Measurements from ENCODE around the gene ABLIM2. TPM values are rescaled to one million over a fixed set of nuclear protein-coding genes. Genes with fewer than 3 reads are reported as not detected.

The ABLIM2 gene
- polyA plus RNA-seq, 1 donor from 2014 or later = 14.9 TPM

DNA sequence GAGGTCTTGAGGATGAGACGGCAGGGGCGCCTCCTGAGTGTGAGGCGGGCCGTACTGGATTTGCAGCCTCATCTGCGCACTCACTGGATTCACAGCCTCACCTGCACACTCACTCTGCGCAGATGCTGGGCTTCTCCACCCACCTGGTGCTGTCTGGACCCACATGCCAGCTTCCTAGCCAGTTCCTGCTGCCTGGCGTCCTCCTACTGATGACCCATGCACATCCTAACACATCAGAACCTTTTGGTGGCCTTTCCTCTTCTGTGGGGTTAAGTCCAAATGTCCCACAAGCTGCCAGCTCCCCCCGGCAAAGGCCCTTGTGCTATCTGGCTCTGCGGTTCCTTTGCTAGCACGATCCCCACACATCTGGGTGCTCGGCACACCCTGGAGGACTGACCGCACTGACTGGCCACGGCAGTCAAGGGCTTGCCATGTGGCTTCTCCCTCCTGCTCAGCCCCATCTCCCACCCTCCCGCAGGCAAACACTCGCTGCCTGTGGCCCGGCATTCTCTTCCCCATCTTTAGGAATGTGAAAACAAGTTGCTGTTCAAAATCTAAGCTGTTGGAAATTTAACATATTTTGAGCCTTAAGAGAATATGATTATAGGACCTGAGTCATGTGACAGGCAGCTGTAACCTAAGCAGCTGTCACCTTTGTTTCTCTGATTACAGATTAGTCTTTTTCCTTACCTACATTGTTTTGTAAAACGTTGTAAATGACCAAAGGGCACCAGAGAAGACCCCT lies 179.5 kb downstream of the ABLIM2 start:
- TF ChIP-seq POLR2AphosphoS5 (IDR thresholded peaks at IDR 0.05) (no peak), EZH2 (IDR thresholded peaks at IDR 0.05; ENCODE audit: borderline replicate concordance, insufficient read depth, low read length, poor library complexity, severe bottlenecking) (no peak), TAF1 (IDR thresholded peaks at IDR 0.05; ENCODE audit: low read depth) (no peak), EP300 (conservative IDR thresholded peaks at IDR 0.05; ENCODE audit: poor library complexity, severe bottlenecking) (no peak), CTCF (IDR thresholded peaks at IDR 0.05; ENCODE audit: poor library complexity, severe bottlenecking) (no peak), MXI1 (conservative IDR thresholded peaks at IDR 0.05; ENCODE audit: poor library complexity, severe bottlenecking) (no peak)
- TF ChIP-seq, protein P1, sequence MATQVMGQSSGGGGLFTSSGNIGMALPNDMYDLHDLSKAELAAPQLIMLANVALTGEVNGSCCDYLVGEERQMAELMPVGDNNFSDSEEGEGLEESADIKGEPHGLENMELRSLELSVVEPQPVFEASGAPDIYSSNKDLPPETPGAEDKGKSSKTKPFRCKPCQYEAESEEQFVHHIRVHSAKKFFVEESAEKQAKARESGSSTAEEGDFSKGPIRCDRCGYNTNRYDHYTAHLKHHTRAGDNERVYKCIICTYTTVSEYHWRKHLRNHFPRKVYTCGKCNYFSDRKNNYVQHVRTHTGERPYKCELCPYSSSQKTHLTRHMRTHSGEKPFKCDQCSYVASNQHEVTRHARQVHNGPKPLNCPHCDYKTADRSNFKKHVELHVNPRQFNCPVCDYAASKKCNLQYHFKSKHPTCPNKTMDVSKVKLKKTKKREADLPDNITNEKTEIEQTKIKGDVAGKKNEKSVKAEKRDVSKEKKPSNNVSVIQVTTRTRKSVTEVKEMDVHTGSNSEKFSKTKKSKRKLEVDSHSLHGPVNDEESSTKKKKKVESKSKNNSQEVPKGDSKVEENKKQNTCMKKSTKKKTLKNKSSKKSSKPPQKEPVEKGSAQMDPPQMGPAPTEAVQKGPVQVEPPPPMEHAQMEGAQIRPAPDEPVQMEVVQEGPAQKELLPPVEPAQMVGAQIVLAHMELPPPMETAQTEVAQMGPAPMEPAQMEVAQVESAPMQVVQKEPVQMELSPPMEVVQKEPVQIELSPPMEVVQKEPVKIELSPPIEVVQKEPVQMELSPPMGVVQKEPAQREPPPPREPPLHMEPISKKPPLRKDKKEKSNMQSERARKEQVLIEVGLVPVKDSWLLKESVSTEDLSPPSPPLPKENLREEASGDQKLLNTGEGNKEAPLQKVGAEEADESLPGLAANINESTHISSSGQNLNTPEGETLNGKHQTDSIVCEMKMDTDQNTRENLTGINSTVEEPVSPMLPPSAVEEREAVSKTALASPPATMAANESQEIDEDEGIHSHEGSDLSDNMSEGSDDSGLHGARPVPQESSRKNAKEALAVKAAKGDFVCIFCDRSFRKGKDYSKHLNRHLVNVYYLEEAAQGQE (IDR thresholded peaks at IDR 0.05; ENCODE audit: borderline replicate concordance) = no peak
- H3K4me2 ChIP-seq (ENCODE audit: low read length) = no peak overlapping the region

GRCh38 chr4:7978489-7978888 lies 180.1 kb downstream of the ABLIM2 start:
- no peaks in the 10 kb centered on the region for H3F3A ChIP-seq (ENCODE audit: insufficient read depth, low read length, poor library complexity, severe bottlenecking)
- H3K27me3 ChIP-seq (ENCODE audit: insufficient read depth, low read depth, low read length) = no peaks in the 10 kb centered on the region
- H3K9me2 ChIP-seq (ENCODE audit: insufficient read depth, low read length) = no peaks in the 10 kb centered on the region
- H3K4me2 ChIP-seq (ENCODE audit: low read length) = no peak overlapping the region
- H3K36me3 ChIP-seq (ENCODE audit: insufficient read depth, low read length) = no peaks in the 10 kb centered on the region
- H3K9ac ChIP-seq (ENCODE audit: low read length) = no peak overlapping the region
- no peaks in the 10 kb centered on the region for H4K20me1 ChIP-seq (ENCODE audit: insufficient read depth)
- no peaks in the 10 kb centered on the region for H3K79me2 ChIP-seq (replicated peaks; ENCODE audit: insufficient read depth, low read length)
- no peaks in the 10 kb centered on the region for H3K9me3 ChIP-seq (ENCODE audit: low read length)
- H3K27ac ChIP-seq (ENCODE audit: low read length) = no peak overlapping the region
- H2AFZ ChIP-seq (ENCODE audit: low read depth, low read length) = no peak overlapping the region
- TF ChIP-seq POLR2AphosphoS5 (IDR thresholded peaks at IDR 0.05) (no peak), EP300 (conservative IDR thresholded peaks at IDR 0.05; ENCODE audit: poor library complexity, severe bottlenecking) (no peak), RAD21 (conservative IDR thresholded peaks at IDR 0.05) (no peak), EZH2 (IDR thresholded peaks at IDR 0.05; ENCODE audit: borderline replicate concordance, insufficient read depth, low read length, poor library complexity, severe bottlenecking) (no peak), MXI1 (conservative IDR thresholded peaks at IDR 0.05; ENCODE audit: poor library complexity, severe bottlenecking) (no peak), SMC3 (conservative IDR thresholded peaks at IDR 0.05; ENCODE audit: poor library complexity) (no peak), TAF1 (IDR thresholded peaks at IDR 0.05; ENCODE audit: low read depth) (no peak), CTCF (IDR thresholded peaks at IDR 0.05; ENCODE audit: poor library complexity, severe bottlenecking) (no peak)
- TF ChIP-seq, protein P1 (IDR thresholded peaks at IDR 0.05; ENCODE audit: borderline replicate concordance) = no peak
- no peak overlapping the region for H3K4me3 ChIP-seq (ENCODE audit: low read length)

More for the DNA sequence above, 179.5 kb downstream of the ABLIM2 start:
- Histone ChIP-seq H2AFZ (ENCODE audit: low read depth, low read length) (no peak overlapping the region), H4K20me1 (ENCODE audit: insufficient read depth) (no peaks in the 10 kb centered on the region), H3K9me3 (ENCODE audit: low read length) (no peaks in the 10 kb centered on the region), H3K9me2 (ENCODE audit: insufficient read depth, low read length) (no peaks in the 10 kb centered on the region), H3K27me3 (ENCODE audit: insufficient read depth, low read depth, low read length) (no peaks in the 10 kb centered on the region), H3F3A (ENCODE audit: insufficient read depth, low read length, poor library complexity, severe bottlenecking) (no peaks in the 10 kb centered on the region), H3K27ac (ENCODE audit: low read length) (no peak overlapping the region), H3K79me2 (replicated peaks; ENCODE audit: insufficient read depth, low read length) (no peaks in the 10 kb centered on the region), H3K4me3 (ENCODE audit: low read length) (no peak overlapping the region), H3K36me3 (ENCODE audit: insufficient read depth, low read length) (no peaks in the 10 kb centered on the region), H3K9ac (ENCODE audit: low read length) (no peak overlapping the region)

All from neural cell (in vitro differentiated cells).